ENCODE data around the gene SLC26A1. TPM values are rescaled to one million over a fixed set of nuclear protein-coding genes. Genes with fewer than 3 reads are reported as not detected.

The SLC26A1 gene
- total RNA-seq, 1 donor from 2014 or later, result 0.75 TPM

- Mint-ChIP-seq H3K4me1 (ENCODE audit: low read depth) (peaks cover 24% of the 10 kb centered on the region), H3K9me3 (ENCODE audit: low read depth) (no peaks in the 10 kb centered on the region), H3K36me3 (ENCODE audit: low read depth) (no peaks in the 10 kb centered on the region), H3K4me3 (ENCODE audit: unreplicated experiment) (no peak overlapping the region), H3K27ac (ENCODE audit: unreplicated experiment) (no peak overlapping the region), H3K27me3 (ENCODE audit: low read depth) (no peaks in the 10 kb centered on the region)
- no peak for DNase-seq (ENCODE audit: low spot score)
- no peak for TF ChIP-seq CTCF (IDR thresholded peaks at IDR 0.05)
Observed at GRCh38 chr4:1036095-1036494, 42.9 kb upstream of the SLC26A1 start.

- Mint-ChIP-seq H3K9me3 (ENCODE audit: low read depth) (no peaks in the 10 kb centered on the region), H3K27ac (ENCODE audit: unreplicated experiment) (no peak overlapping the region), H3K4me3 (ENCODE audit: unreplicated experiment) (no peak overlapping the region), H3K36me3 (ENCODE audit: low read depth) (no peaks in the 10 kb centered on the region), H3K27me3 (ENCODE audit: low read depth) (no peaks in the 10 kb centered on the region), H3K4me1 (ENCODE audit: low read depth) (peaks cover 23% of the 10 kb centered on the region)
- no peak for DNase-seq (ENCODE audit: low spot score)
- TF ChIP-seq CTCF (IDR thresholded peaks at IDR 0.05), result no peak
Observed at GRCh38 chr4:1035510-1035909, 42.3 kb upstream of the SLC26A1 start.

- no peaks in the 10 kb centered on the region for H3K36me3 Mint-ChIP-seq (ENCODE audit: low read depth)
- H3K9me3 Mint-ChIP-seq (ENCODE audit: low read depth), result no peaks in the 10 kb centered on the region
- no peak overlapping the region for H3K4me3 Mint-ChIP-seq (ENCODE audit: unreplicated experiment)
- DNase-seq (ENCODE audit: low spot score), result no peak
- H3K27ac Mint-ChIP-seq (ENCODE audit: unreplicated experiment), result peak overlapping the region; percentile 77
- TF ChIP-seq CTCF (IDR thresholded peaks at IDR 0.05), result no peak
- H3K27me3 Mint-ChIP-seq (ENCODE audit: low read depth), result no peaks in the 10 kb centered on the region
- H3K4me1 Mint-ChIP-seq (ENCODE audit: low read depth), result peaks cover 9% of the 10 kb centered on the region
Observed at GRCh38 chr4:1033840-1034551, 40.8 kb upstream of the SLC26A1 start.

- H3K4me3 Mint-ChIP-seq (ENCODE audit: unreplicated experiment), result no peak overlapping the region
- H3K36me3 Mint-ChIP-seq (ENCODE audit: low read depth), result no peaks in the 10 kb centered on the region
- H3K4me1 Mint-ChIP-seq (ENCODE audit: low read depth), result peaks cover 6% of the 10 kb centered on the region
- H3K27ac Mint-ChIP-seq (ENCODE audit: unreplicated experiment), result no peak overlapping the region
- H3K9me3 Mint-ChIP-seq (ENCODE audit: low read depth), result no peaks in the 10 kb centered on the region
- TF ChIP-seq CTCF (IDR thresholded peaks at IDR 0.05), result no peak
- H3K27me3 Mint-ChIP-seq (ENCODE audit: low read depth), result no peaks in the 10 kb centered on the region
- no peak for DNase-seq (ENCODE audit: low spot score)
Observed at GRCh38 chr4:1032861-1033260, 39.7 kb upstream of the SLC26A1 start.

- no peaks in the 10 kb centered on the region for H3K36me3 Mint-ChIP-seq (ENCODE audit: low read depth)
- no peak overlapping the region for H3K27ac Mint-ChIP-seq (ENCODE audit: unreplicated experiment)
- no peak for DNase-seq (ENCODE audit: low spot score)
- peak; percentile 24 for TF ChIP-seq CTCF (IDR thresholded peaks at IDR 0.05)
- H3K27me3 Mint-ChIP-seq (ENCODE audit: low read depth), result no peaks in the 10 kb centered on the region
- H3K4me3 Mint-ChIP-seq (ENCODE audit: unreplicated experiment), result no peak overlapping the region
- peaks cover 9% of the 10 kb centered on the region for H3K4me1 Mint-ChIP-seq (ENCODE audit: low read depth)
- no peaks in the 10 kb centered on the region for H3K9me3 Mint-ChIP-seq (ENCODE audit: low read depth)
Observed at GRCh38 chr4:1031956-1032795, 39.0 kb upstream of the SLC26A1 start.

Measured in chondrocyte (in vitro differentiated cells).